ENCODE results near the gene FAHD2A. TPM values are rescaled to one million over a fixed set of nuclear protein-coding genes. Genes with fewer than 3 reads are reported as not detected.
"Not testable (repeated sequence)": the region's sequence is repeated elsewhere in the genome, so short reads cannot be mapped to it uniquely, and the experiment has no call there.

FAHD2A gene
- total RNA-seq, 2 experiments from 2014 or later: 37.9 to 41.2 TPM

GRCh38 chr2:95392730-95393455, 9.6 kb upstream of the FAHD2A start:
- no peak for ATAC-seq
- CTCF ChIA-PET: interaction anchor here (0.5 to 1.1 kb wide), 2 partner anchors 10 to 115 kb away, joined by 5 to 6 read pairs; no protein-coding TSS in a partner anchor
- no peak overlapping the region for H3K4me3 Mint-ChIP-seq

GRCh38 chr2:95393901-95394300, 8.6 kb upstream of the FAHD2A start:
- H3K27ac Mint-ChIP-seq: no peak overlapping the region

More at GRCh38 chr2:95392730-95393455, 9.6 kb upstream of the FAHD2A start:
- Mint-ChIP-seq H3K27me3 (peaks cover under 1% of the 10 kb centered on the region), H3K9me3 (ENCODE audit: low read depth) (no peaks in the 10 kb centered on the region), H3K36me3 (ENCODE audit: low read depth) (no peaks in the 10 kb centered on the region), H3K27ac (no peak overlapping the region), H3K4me1 (no peaks in the 10 kb centered on the region)
- intact Hi-C loops (cut with DNase I, micrococcal nuclease): no loop called here
- POLR2A ChIA-PET: no interaction called here
- no peak for DNase-seq

DNA sequence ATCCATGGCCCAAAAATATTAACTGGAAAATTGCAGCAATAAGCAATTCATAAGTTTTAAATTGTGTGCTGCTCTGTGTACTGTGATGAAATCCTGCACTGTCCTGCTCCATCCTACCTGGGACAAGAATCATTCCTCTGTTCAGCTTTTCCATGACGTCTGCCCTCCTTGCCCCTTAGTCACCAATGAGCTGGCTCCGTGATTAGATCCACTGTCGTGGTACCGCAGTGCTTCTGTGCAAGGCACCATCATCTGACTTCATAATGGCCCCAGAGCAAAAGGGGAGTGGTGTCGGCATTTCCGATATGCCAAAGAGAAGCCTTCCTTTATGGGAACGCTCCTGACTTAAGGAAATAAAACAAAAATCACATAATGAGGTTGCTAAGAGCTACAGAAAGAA, 3.4 kb upstream of the FAHD2A start:
- no peak for ATAC-seq
- H3K27ac Mint-ChIP-seq: no peak overlapping the region
- H3K9me3 Mint-ChIP-seq (ENCODE audit: low read depth): no peaks in the 10 kb centered on the region
- H3K4me3 Mint-ChIP-seq: no peak overlapping the region
- H3K4me1 Mint-ChIP-seq: peaks cover 13% of the 10 kb centered on the region
- H3K27me3 Mint-ChIP-seq: no peaks in the 10 kb centered on the region
- ChIA-PET POLR2A (no interaction called here), CTCF (no interaction called here)
- H3K36me3 Mint-ChIP-seq (ENCODE audit: low read depth): no peaks in the 10 kb centered on the region
- intact Hi-C loops (cut with DNase I, micrococcal nuclease): no loop called here
- no peak for DNase-seq

More at GRCh38 chr2:95393901-95394300, 8.6 kb upstream of the FAHD2A start:
- no peaks in the 10 kb centered on the region for H3K9me3 Mint-ChIP-seq (ENCODE audit: low read depth)
- no peak overlapping the region for H3K4me3 Mint-ChIP-seq
- POLR2A ChIA-PET: no interaction called here
- CTCF ChIA-PET: interaction anchor here (0.7 kb wide), 1 partner anchor 15 kb away, joined by 3 read pairs; no protein-coding TSS in a partner anchor
- H3K36me3 Mint-ChIP-seq (ENCODE audit: low read depth): no peaks in the 10 kb centered on the region
- H3K4me1 Mint-ChIP-seq: no peaks in the 10 kb centered on the region
- intact Hi-C loops (cut with DNase I, micrococcal nuclease): no loop called here
- no peak for ATAC-seq
- H3K27me3 Mint-ChIP-seq: no peaks in the 10 kb centered on the region
- no peak for DNase-seq

DNA sequence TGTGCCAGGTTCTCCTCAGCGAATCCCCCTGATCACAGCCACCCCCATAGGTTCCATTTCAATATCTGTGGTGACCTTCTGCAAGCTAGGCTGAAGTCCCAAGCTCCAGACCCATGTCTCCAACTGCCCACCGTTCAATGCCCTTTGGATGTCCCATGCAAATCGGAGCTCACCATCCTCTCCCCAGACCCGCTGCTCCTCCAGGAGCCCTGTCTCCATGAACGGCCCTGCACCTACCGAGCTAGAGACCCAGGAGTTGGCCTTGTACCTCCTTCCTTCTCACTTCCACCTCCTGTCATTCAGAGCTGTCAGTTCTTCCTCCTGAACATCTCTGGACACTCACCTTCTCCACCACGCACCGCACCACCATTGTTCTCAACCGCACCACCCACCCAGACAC, 1.0 kb upstream of the FAHD2A start:
- no peak for DNase-seq
- ChIA-PET CTCF (interaction anchor here (0.6 to 2.4 kb wide), 4 partner anchors 12 to 56 kb away, joined by 3 to 15 read pairs (median 6); no protein-coding TSS in a partner anchor), POLR2A (interaction anchor here (0.6 kb wide), 1 partner anchor 934 kb away, joined by 3 read pairs; the partner anchor contains the start of gene NCAPH)
- H3K27me3 Mint-ChIP-seq: no peaks in the 10 kb centered on the region
- H3K4me3 Mint-ChIP-seq: peak overlapping the region; percentile 91
- peaks cover 16% of the 10 kb centered on the region for H3K4me1 Mint-ChIP-seq
- no peaks in the 10 kb centered on the region for H3K9me3 Mint-ChIP-seq (ENCODE audit: low read depth)
- no peaks in the 10 kb centered on the region for H3K36me3 Mint-ChIP-seq (ENCODE audit: low read depth)
- ATAC-seq: no peak
- peak overlapping the region; percentile 95 for H3K27ac Mint-ChIP-seq
- intact Hi-C loops (cut with DNase I, micrococcal nuclease): loop anchor here in 1 of 2 experiments (5.0 kb wide), 2 partner anchors 126 to 326 kb away; no protein-coding TSS in a partner anchor

GRCh38 chr2:95402004-95402369, 521 bp upstream of the FAHD2A start:
- Mint-ChIP-seq H3K4me1 (peaks cover 16% of the 10 kb centered on the region), H3K4me3 (peak overlapping the region; percentile 91), H3K27ac (peak overlapping the region; percentile 95)
- POLR2A ChIA-PET; H3K36me3 Mint-ChIP-seq (ENCODE audit: low read depth); DNase-seq; H3K9me3 Mint-ChIP-seq (ENCODE audit: low read depth); H3K27me3 Mint-ChIP-seq: not testable (repeated sequence)
- ATAC-seq: peak; percentile 19
- intact Hi-C loops (cut with DNase I, micrococcal nuclease): loop anchor here (1.0 to 5.0 kb wide), 8 partner anchors 55 to 379 kb away; partner anchors contain the start of genes ZNF2 (in 2 of the 2) and ZNF892 (in 1 of the 2)
- CTCF ChIA-PET: interaction anchor here (0.6 to 2.4 kb wide), 5 partner anchors 13 to 57 kb away, joined by 3 to 15 read pairs (median 7); no protein-coding TSS in a partner anchor

GRCh38 chr2:95403204-95403721, 755 bp downstream of the FAHD2A start:
- ATAC-seq: peak; percentile 62
- DNase-seq: peak; percentile 65
- H3K36me3 Mint-ChIP-seq (ENCODE audit: low read depth); H3K9me3 Mint-ChIP-seq (ENCODE audit: low read depth); H3K27me3 Mint-ChIP-seq; POLR2A ChIA-PET: not testable (repeated sequence)
- intact Hi-C loops (cut with DNase I, micrococcal nuclease): loop anchor here (2.0 to 5.0 kb wide), 7 partner anchors 56 to 380 kb away; partner anchors contain the start of genes ZNF2 (in 1 of the 2) and ZNF892 (in 1 of the 2)
- peak overlapping the region; percentile 95 for H3K27ac Mint-ChIP-seq
- peak overlapping the region; percentile 91 for H3K4me3 Mint-ChIP-seq
- CTCF ChIA-PET: interaction anchor here (0.6 to 2.4 kb wide), 6 partner anchors 10 to 58 kb away, joined by 3 to 15 read pairs (median 6); no protein-coding TSS in a partner anchor
- peaks cover 16% of the 10 kb centered on the region for H3K4me1 Mint-ChIP-seq

GRCh38 chr2:95403824-95404223, 1.3 kb downstream of the FAHD2A start:
- peaks cover 16% of the 10 kb centered on the region for H3K4me1 Mint-ChIP-seq
- H3K9me3 Mint-ChIP-seq (ENCODE audit: low read depth); ATAC-seq; POLR2A ChIA-PET; H3K27me3 Mint-ChIP-seq; DNase-seq; H3K36me3 Mint-ChIP-seq (ENCODE audit: low read depth): not testable (repeated sequence)
- H3K27ac Mint-ChIP-seq: peak overlapping the region; percentile 13
- CTCF ChIA-PET: interaction anchor here (1.3 to 1.9 kb wide), 3 partner anchors 11 to 59 kb away, joined by 4 to 7 read pairs (median 6); no protein-coding TSS in a partner anchor
- intact Hi-C loops (cut with DNase I, micrococcal nuclease): loop anchor here (2.0 to 5.0 kb wide), 7 partner anchors 57 to 381 kb away; partner anchors contain the start of genes ZNF2 (in 1 of the 2) and ZNF892 (in 1 of the 2)
- peak overlapping the region; percentile 91 for H3K4me3 Mint-ChIP-seq

GRCh38 chr2:95404676-95405075, 2.2 kb downstream of the FAHD2A start:
- peak; percentile 13 for DNase-seq
- H3K4me3 Mint-ChIP-seq; H3K27me3 Mint-ChIP-seq; POLR2A ChIA-PET; ATAC-seq; H3K9me3 Mint-ChIP-seq (ENCODE audit: low read depth); H3K27ac Mint-ChIP-seq: not testable (repeated sequence)
- CTCF ChIA-PET: interaction anchor here (1.5 kb wide), 1 partner anchor 15 kb away, joined by 4 read pairs; no protein-coding TSS in a partner anchor
- peaks cover 12% of the 10 kb centered on the region for H3K36me3 Mint-ChIP-seq (ENCODE audit: low read depth)
- peaks cover 16% of the 10 kb centered on the region for H3K4me1 Mint-ChIP-seq
- intact Hi-C loops (cut with DNase I, micrococcal nuclease): loop anchor here in 1 of 2 experiments (5.0 kb wide), 2 partner anchors 123 to 323 kb away; no protein-coding TSS in a partner anchor

DNA sequence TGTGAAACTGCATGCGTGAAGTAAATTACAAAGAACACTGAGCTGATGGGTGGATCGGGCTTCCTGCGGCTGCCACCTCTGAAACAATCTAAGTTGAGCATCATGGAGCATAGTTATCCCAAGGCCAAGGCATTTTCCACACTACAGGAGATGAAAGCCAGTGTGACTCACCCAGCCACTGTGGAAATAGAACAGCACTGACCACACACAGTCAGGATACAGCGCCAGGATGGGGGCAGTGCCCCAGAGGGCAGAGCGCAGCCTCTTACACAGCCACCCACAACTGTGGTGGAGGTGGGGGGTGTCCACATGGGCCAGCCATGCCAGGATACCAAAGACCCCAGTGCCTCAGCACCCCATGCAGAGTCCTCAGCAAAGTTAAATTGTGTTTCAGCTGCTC, 8.7 kb downstream of the FAHD2A start:
- H3K4me3 Mint-ChIP-seq; intact Hi-C loops (cut with DNase I, micrococcal nuclease); H3K4me1 Mint-ChIP-seq; H3K27me3 Mint-ChIP-seq; H3K9me3 Mint-ChIP-seq (ENCODE audit: low read depth); ATAC-seq; DNase-seq; H3K27ac Mint-ChIP-seq; POLR2A ChIA-PET: not testable (repeated sequence)
- peaks cover 13% of the 10 kb centered on the region for H3K36me3 Mint-ChIP-seq (ENCODE audit: low read depth)
- CTCF ChIA-PET: interaction anchor here (1.0 kb wide), 1 partner anchor 10 kb away, joined by 3 read pairs; no protein-coding TSS in a partner anchor

GRCh38 chr2:95414015-95414594, 11.6 kb downstream of the FAHD2A start:
- H3K4me3 Mint-ChIP-seq; H3K27ac Mint-ChIP-seq; H3K27me3 Mint-ChIP-seq; H3K9me3 Mint-ChIP-seq (ENCODE audit: low read depth); intact Hi-C loops (cut with DNase I, micrococcal nuclease); H3K36me3 Mint-ChIP-seq (ENCODE audit: low read depth); POLR2A ChIA-PET; H3K4me1 Mint-ChIP-seq: not testable (repeated sequence)
- CTCF ChIA-PET: interaction anchor here (0.7 kb wide), 1 partner anchor 11 kb away, joined by 3 read pairs; no protein-coding TSS in a partner anchor
- ATAC-seq: peak; percentile 92
- peak; percentile 83 for DNase-seq

GRCh38 chr2:95415138-95415537, 12.6 kb downstream of the FAHD2A start:
- CTCF ChIA-PET: interaction anchor here (1.5 kb wide), 1 partner anchor 315 kb away, joined by 3 read pairs; no protein-coding TSS in a partner anchor
- H3K27ac Mint-ChIP-seq; H3K9me3 Mint-ChIP-seq (ENCODE audit: low read depth); H3K36me3 Mint-ChIP-seq (ENCODE audit: low read depth); POLR2A ChIA-PET; H3K27me3 Mint-ChIP-seq; H3K4me1 Mint-ChIP-seq; intact Hi-C loops (cut with DNase I, micrococcal nuclease); DNase-seq; ATAC-seq; H3K4me3 Mint-ChIP-seq: not testable (repeated sequence)

Measured in activated CD4-positive, alpha-beta T cell treated with anti-CD3 and anti-CD28 coated beads for 36 hours (primary cell).